ENCODE measurements around the gene SULT4A1.

GRCh38 chr22:43854786-43855271 is 7.5 kb downstream of the SULT4A1 start:
- TF ChIP-seq RAD21 (IDR thresholded peaks at IDR 0.05; ENCODE audit: low read length): no peak
- no peak for TF ChIP-seq CTCF (conservative IDR thresholded peaks at IDR 0.05; ENCODE audit: low read depth, low read length)
- TF ChIP-seq POLR2A (IDR thresholded peaks at IDR 0.05; ENCODE audit: low read depth, low read length): no peak
- TF ChIP-seq BHLHE40 (IDR thresholded peaks at IDR 0.05; ENCODE audit: low read depth, low read length): no peak
- TF ChIP-seq SMC3 (IDR thresholded peaks at IDR 0.05; ENCODE audit: low read depth, low read length): no peak
